GM19023 (cell line): Measurements from ENCODE around the gene UACA.

Experiments used
- ATAC-seq: cut with Tn5 transposase; IDR thresholded peaks from one replicate; pipeline ENCODE4 v1.9.1; 2021; ENCODE audit warnings: mild to moderate bottlenecking, moderate library complexity; ENCODE audit not compliant: unreplicated experiment

The UACA gene

GRCh38 chr15:70783610-70784022, 20.3 kb upstream of the UACA start:
- ATAC-seq, result no peak

GRCh38 chr15:70783041-70783440, 19.7 kb upstream of the UACA start:
- no peak for ATAC-seq

GRCh38 chr15:70781236-70781635, 17.9 kb upstream of the UACA start:
- ATAC-seq, result no peak

DNA sequence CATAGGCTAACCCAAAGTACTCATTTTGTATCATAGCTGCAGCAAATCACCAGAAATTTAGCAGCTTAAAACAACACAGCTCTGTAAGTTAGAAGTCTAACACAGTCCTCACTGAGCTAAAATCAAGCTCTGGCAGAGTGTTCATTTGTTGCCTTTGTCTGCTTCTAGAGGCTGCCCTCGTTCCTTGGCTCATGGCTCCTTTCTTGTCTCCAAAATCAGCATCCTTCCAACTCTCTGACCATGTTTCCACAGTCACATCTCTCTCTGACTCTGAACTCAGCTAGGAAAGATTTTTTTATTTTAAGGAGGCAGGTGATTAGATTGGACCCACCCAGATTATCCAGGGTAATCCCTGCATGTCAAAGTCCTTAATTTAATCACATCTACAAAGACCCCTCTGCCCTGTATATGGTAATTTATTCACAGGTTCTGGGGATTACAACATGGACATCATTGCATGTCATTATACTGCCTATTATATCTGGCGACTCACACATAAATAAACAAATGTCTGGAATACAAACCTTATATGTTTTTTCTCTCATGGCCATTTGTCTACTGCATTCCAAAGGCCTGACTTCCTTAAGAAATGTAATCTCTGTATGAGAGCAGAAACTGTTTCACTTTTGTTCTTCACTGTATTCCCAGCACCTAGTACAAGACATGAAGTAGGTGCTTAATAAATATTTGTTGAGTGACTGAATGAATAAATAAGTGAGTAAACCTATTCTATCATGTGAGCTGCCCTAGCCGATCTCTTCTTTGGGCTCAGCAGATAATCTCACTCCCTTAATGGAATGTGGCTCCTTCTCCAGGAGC, 15.1 kb upstream of the UACA start:
- no peak for ATAC-seq

DNA sequence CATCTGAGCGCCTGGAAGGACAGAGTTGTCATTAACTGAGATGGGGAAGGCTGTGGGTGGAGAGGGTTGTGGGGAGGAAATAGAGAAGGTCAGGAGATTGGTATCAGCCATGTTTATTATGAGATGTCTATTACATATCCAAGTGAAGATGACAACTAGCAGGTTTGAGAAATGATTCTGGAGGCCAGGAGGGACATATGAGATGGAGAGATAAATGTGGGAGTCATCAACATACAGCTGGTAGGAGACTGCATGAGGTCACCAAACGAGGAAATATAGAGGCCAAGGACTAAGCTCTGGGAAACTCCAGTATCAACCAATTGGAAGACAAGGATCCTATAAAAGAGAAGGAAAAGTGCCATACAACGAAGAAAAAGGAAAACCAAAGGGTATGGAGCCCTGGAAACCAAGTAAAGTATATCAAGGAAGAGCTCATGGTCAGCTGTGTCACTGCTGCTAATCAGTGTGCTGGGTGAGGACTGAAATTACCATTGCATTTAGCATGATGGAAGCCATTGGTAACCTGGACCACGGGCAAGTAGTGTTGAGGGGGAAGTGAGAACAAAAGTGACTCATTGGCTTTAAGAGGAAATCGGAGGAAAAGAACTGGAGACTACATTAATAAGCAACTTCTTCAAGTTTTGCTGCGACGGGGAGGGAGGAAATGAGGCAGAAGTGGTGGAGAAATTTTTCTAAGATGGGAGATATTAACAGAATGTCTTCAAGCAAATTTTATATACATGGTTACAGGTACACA, 14.0 kb upstream of the UACA start:
- ATAC-seq, result no peak

GRCh38 chr15:70775160-70775559, 11.8 kb upstream of the UACA start:
- ATAC-seq, result no peak

DNA sequence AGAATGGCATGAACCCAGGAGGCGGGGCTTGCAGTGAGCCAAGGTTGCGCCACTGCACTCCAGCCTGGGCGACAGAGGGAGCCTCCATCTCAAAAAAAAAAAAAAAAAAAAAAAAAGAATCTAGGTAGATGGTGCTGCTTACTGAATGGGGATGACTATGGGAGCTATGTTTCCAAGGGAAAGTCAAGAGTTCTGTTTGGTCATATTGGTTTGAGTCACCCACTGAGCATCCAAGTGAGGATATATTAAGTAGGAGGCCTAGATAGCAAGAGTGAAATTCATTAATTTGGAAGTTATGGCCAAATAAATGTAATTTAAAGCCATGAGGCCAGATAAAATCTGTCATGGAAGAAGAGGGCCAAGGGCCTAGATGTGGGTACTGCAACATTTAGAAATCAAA, 9.0 kb upstream of the UACA start:
- no peak for ATAC-seq

- ATAC-seq, result no peak
Observed at GRCh38 chr15:70770863-70771262, 7.5 kb upstream of the UACA start.

- ATAC-seq, result no peak
Observed at GRCh38 chr15:70768257-70768883, 5.0 kb upstream of the UACA start.

- ATAC-seq, result no peak
Observed at GRCh38 chr15:70767667-70768066, 4.3 kb upstream of the UACA start.

GRCh38 chr15:70766597-70766996, 3.2 kb upstream of the UACA start:
- ATAC-seq, result no peak

DNA sequence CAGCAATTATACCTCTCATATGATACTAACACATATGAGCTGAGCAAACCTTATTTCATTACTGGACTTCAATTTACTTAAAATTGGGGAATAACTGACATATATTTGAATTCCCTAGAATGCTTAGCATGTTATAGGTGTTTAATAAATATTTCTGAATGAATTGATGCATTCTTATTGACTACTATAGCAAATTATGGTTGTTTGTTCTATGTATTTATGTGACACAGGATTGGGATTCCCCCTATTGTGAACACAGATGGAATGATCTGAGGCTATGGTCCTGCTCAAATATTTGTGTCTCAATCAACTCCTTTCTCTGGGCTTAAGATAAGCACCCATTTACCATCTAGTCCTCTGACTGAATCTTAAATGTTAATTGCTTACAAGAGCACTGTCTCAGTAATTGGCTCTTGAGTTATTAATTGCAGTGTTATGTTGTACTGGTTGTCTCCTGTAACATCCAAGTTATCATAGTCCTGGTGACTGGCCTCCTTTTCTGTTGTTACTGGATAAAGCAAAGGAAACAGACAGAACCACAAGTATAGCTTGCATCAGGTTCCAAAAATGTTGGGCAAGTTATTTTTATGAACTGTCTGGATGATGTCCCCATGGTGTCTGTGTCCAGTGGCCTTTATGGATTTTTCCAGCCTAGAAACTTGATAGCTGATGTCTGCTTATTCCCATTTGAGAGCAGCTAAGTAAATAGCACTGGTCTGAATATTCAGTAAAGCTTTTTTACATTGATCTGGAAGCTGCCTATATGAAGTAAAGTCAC, 2.3 kb upstream of the UACA start:
- no peak for ATAC-seq

DNA sequence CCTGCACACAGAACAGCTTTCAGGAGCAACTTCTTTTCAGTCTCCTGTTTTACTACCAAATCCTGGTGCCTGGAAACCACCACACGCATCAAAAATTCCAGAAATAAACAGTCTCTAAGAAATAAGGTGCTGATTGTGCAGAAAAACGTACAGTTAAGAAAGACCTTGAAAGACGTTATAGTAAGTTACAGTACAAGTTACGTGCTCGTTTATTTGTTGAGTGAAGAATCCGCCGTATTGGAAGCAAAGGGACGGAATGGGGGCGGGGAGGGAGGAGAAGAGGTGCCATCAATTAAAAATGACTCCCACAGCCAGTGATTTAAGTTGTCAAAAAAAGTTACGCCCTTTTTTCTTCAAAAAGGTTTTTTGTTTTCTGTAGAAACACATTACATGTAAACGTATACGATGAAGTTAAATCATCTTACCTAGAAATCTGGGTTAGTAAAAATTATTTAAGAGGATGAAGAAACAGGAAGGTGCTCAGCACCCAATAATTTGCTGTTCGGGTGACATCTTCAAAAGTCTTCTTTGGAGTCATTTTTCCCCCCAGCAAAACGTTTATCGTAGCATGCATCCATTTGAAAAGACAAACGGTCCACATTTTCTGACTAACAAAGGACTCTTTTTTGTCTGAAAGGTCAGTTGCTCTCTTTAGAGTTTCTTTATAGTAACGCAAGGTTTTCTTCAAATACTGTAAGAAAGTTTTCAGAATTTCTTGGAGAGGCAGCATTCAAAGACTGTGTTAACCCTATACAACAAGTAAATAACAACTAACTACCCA, 782 bp upstream of the UACA start:
- ATAC-seq, result no peak

DNA sequence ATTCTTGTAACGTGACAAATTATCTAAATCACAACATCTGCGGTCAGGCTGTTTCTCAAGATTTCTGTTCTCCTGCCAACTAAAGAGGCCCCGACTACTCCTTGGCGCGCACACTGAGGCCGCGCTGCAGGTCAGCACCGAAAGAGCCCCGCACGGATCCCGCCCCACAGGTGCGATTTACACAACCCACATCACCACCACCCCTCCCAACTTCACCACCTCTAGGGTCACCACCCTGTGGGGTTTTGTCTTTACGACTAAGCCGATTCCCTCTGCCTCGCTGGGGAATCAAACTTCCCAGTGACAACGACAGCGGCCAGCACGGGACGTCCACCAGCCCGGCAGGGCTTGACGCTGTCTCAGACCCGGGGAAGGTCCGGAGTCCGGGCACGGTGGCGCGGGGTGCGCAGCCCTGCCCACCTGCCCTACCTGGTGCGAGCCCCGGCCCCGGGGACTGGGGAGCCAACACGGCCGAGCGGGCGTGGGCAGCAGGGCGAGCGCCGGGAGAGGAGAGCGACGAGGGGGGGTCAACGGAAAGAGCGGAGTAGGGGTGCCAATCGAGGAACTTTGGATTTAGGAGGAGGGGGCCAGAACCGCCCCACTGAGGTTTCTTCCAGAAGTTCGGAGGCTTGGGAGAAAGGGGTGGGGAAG, 764 bp downstream of the UACA start:
- peak; percentile 10 for ATAC-seq

DNA sequence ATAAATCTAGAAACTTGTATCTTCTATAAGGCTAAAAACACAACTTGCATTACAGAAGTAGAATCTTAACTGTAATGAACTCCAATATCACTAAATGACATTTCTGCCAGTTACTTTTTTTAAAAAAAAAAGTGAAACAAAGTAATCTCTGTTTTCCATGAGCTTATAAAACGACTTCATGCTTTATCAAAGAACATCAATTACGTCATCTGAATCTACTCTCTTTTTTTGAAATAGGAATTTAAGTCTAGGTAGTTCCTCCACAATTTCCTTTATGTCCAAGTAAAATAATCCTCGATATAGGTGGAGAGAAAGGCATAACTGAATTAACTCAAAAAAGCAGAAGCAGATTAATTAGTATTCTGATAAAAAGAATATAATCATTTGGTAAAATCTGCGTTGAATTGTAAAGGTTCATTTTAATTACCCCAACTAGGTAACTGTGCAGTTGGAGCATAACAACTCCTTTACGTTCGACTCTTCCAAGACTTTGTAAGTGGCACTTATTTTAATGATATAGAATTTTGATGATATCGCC, 1.4 kb downstream of the UACA start:
- ATAC-seq, result no peak

DNA sequence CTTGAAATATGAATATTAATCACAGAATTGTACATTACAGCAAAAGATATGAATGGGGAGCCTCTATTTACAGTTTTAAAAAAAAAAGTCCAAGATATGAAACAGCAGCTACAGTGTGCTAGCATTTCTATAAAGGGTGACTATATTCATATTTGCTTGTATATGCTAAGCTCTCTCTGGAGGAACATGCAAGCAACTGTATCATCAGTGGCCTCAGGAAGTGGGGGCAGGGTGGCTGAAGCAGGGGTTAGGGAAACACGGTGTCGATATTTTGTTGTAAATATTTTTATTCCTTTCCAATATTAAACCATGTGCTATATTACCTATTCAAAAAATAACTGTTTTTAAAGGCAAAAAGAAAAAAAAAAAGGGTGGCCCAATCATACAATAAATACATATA, 2.3 kb downstream of the UACA start:
- ATAC-seq, result no peak

- ATAC-seq, result no peak
Observed at GRCh38 chr15:70758790-70759462, 4.4 kb downstream of the UACA start.

- ATAC-seq, result no peak
Observed at GRCh38 chr15:70757627-70758026, 5.7 kb downstream of the UACA start.

DNA sequence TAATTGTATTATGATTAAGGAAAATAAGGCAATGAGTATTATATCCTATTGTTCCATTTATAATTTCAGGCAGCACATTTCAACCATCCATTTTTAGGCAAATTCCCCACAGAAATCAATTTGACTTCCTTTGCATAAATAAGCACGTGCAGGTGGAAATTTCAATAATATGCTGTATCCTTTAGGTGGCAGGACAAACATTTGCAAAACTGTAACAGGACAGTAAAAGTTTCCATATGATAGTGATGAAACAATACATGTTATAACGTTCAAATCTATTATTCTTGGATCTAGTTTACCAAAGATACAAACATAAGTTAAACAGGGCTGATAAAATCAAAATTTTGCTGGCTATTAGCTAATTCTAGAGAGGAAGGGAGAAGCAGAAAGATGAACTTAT, 8.5 kb downstream of the UACA start:
- no peak for ATAC-seq
